ENCODE results near the gene C2CD5.

The C2CD5 gene

DNA sequence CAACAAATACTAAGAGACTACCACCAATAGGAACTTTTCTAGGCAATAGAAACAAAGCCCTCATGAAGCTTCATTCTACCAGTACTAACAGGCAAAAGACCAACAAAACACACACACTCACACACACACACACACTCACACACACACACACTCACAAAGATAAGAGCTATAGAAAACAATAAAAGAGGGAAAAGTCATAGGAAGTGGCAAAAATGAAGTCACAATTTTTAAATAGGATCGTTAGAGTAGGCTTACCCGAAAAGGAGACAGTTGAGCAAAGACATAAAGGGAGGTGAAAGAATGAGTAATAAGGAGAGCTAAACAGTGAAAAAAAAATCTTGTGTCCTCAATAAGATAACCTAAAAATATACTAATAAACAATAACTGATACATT is 66.5 kb downstream of the C2CD5 start:
- FAIRE-seq (no peak), DNase-seq (ENCODE audit: insufficient read length, low spot score) (no peak)
- TF ChIP-seq, protein P1, sequence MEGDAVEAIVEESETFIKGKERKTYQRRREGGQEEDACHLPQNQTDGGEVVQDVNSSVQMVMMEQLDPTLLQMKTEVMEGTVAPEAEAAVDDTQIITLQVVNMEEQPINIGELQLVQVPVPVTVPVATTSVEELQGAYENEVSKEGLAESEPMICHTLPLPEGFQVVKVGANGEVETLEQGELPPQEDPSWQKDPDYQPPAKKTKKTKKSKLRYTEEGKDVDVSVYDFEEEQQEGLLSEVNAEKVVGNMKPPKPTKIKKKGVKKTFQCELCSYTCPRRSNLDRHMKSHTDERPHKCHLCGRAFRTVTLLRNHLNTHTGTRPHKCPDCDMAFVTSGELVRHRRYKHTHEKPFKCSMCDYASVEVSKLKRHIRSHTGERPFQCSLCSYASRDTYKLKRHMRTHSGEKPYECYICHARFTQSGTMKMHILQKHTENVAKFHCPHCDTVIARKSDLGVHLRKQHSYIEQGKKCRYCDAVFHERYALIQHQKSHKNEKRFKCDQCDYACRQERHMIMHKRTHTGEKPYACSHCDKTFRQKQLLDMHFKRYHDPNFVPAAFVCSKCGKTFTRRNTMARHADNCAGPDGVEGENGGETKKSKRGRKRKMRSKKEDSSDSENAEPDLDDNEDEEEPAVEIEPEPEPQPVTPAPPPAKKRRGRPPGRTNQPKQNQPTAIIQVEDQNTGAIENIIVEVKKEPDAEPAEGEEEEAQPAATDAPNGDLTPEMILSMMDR (IDR thresholded peaks at IDR 0.05; ENCODE audit: insufficient read depth, missing control alignments) = no peak

DNA sequence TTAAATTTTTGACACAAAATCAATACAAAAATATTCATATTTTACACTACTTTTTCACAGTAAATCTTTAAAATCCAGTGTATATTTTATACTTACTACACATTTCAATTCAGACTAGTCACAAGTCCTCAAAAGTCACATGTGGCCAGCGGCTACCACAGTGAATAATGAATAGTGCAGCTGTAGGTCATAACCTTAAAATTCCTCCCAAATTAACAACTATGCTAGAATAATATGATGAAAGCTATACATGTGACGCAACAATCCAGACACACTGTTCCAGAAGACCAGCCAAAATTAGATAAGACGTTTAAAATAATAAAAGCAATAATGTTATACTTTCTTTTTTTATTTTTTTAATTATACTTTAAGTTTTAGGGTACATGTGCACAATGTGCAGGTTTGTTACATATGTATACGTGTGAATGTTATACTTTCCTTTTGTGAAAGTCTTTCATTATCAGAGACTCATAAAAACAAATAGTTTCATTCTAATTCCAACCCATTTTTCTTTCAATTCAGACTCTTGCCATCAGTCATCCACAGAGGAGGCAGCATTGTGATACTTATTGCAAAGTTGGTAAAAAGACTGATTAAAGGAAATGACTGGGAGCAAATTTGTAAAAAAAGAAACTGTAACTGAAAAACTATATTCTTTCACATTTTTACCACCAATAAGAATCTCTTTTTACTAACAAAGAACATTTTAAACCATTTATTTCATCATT is 67.0 kb downstream of the C2CD5 start:
- TF ChIP-seq, protein P1 (IDR thresholded peaks at IDR 0.05; ENCODE audit: insufficient read depth, missing control alignments) = no peak
- FAIRE-seq = no peak
- DNase-seq (ENCODE audit: insufficient read length, low spot score) = no peak

- no peak for DNase-seq (ENCODE audit: insufficient read length, low spot score)
- FAIRE-seq = no peak
- TF ChIP-seq, protein P1 (IDR thresholded peaks at IDR 0.05; ENCODE audit: insufficient read depth, missing control alignments) = no peak
Measured at GRCh38 chr12:22476133-22476532, 68.2 kb downstream of the C2CD5 start.

DNA sequence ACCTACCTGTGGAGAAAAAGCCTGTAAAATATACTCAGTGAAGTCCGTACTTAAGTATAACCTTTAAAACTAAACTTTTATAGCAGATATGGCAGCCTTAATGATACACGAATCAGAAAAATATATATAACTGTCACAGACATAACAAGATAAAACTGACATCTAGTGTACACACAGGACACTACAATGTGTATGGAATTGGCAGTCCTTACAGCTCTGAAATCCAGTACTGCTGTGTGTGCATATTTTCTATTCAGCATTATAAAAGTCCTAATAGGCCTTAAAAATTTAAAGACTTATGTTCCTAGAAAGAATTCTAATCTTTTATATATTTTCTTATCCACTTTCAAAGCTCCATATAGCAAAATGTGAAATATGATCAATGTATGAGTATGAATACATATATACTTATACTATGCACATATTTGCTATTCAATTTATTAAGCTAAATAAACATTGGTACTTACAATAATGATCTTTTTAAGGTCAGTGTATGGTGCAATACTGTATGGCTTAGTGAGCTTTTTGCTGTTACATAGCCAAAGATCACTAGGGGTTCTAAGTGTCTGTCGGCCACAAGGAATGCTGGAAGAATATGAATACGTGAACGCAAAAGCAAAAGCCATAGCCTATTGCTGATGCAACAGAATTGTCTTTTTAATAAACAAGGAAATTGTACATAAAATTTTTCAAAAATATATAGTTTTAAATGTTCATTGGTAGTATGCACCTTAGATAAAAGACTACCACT is 69.2 kb downstream of the C2CD5 start:
- no peak for FAIRE-seq

GRCh38 chr12:22473212-22473611 is 71.1 kb downstream of the C2CD5 start:
- DNase-seq (ENCODE audit: insufficient read length, low spot score) (no peak), FAIRE-seq (no peak)
- TF ChIP-seq, protein P1 (IDR thresholded peaks at IDR 0.05; ENCODE audit: insufficient read depth, missing control alignments) = no peak

More for the DNA sequence above, 69.2 kb downstream of the C2CD5 start:
- TF ChIP-seq, protein P1 (IDR thresholded peaks at IDR 0.05; ENCODE audit: insufficient read depth, missing control alignments) = no peak
- no peak for DNase-seq (ENCODE audit: insufficient read length, low spot score)

DNA sequence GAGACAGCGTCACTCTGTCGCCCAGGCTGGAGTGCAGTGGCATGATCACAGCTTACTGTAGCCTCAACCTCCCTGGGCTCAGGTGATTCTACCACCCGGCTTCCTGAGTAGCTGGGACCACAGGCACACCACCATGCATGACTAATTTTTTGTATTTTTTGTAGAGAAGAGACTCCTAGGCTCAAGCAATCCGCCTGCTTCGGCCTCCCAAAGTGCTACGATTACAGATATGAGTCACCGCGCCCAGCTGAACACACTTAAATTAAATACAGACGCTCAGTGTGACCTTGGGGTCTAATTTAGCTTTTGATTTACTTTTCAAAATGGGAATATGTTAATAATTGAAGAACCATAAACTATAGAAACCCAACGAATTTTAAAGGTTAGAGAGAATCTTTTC is 77.2 kb downstream of the C2CD5 start:
- TF ChIP-seq, protein P1 (IDR thresholded peaks at IDR 0.05; ENCODE audit: insufficient read depth, missing control alignments) = no peak
- FAIRE-seq (peak; percentile 11), DNase-seq (ENCODE audit: insufficient read length, low spot score) (no peak)

DNA sequence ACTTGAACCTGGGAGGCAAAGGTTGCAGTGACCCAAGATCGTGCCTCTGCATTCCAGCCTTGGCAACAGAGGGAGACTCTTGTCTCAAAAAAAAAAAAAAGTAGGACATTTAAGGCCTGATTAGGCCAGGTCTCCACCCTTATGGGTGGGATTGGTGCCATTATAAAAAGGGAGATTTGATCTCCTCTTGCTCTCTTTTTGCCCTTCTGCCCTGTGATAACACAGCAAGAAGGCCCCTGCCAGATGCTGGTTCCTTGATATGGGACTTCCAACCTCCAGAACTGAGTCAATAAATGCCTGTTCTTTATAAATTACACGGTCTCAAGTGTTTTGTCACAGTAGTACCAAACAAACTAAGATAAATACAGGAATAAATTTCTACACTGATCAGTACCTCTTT is 81.0 kb downstream of the C2CD5 start:
- TF ChIP-seq, protein P1 (IDR thresholded peaks at IDR 0.05; ENCODE audit: insufficient read depth, missing control alignments) = no peak
- DNase-seq (ENCODE audit: insufficient read length, low spot score) (no peak), FAIRE-seq (no peak)
